ENCODE measurements around the gene SNX25. TPM values are rescaled to one million over a fixed set of nuclear protein-coding genes. Genes with fewer than 3 reads are reported as not detected.

The SNX25 gene
- total RNA-seq, 1 experiment from 2014 or later: 16.7 TPM

DNA sequence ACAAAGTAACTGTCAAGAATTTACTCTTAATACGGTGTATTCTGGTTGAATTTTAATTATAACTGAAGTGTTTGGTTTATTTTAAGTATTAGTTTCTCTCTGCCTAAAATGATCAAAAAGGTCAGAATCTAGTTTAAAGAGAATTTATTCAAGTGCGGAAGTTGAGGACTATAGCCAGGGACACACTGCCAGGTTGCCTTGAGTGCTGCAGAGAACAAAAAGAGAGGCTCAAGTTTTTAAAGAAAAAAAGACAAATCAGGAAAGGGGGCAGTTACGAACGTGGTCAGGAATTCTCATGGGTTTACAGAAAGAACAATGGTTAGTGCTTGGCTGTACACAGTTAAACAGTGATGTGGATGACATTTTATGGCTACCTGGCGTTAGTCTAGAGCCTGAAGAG, 81.3 kb downstream of the SNX25 start:
- intact Hi-C loops (cut with micrococcal nuclease; ENCODE audit: unreplicated experiment) (no loop called here), in situ Hi-C loops (cut with HindIII; ENCODE audit: low pct_unique_long_range_greater_than_20kb, low sequenced_read_pairs) (no loop called here)
- Histone ChIP-seq H3K4me1 (ENCODE audit: control insufficient read depth, insufficient read depth, low read length) (no peaks in the 10 kb centered on the region), H3K9me3 (ENCODE audit: control insufficient read depth, insufficient read depth, low read depth, low read length) (no peaks in the 10 kb centered on the region), H3K4me3 (ENCODE audit: low read depth in 2 of 2, low read length in 2 of 2) (no peak overlapping the region), H3K27me3 (ENCODE audit: control insufficient read depth, insufficient read depth, low read length) (no peaks in the 10 kb centered on the region), H3K36me3 (ENCODE audit: control insufficient read depth, insufficient read depth, low read length) (no peaks in the 10 kb centered on the region; the same call in 1 of the 2 replicates), H3K27ac (ENCODE audit: low read length) (no peak overlapping the region)
- ChIA-PET POLR2A (no interaction called here), CTCF (no interaction called here)
- ATAC-seq: no peak
- TF ChIP-seq, protein P1, sequence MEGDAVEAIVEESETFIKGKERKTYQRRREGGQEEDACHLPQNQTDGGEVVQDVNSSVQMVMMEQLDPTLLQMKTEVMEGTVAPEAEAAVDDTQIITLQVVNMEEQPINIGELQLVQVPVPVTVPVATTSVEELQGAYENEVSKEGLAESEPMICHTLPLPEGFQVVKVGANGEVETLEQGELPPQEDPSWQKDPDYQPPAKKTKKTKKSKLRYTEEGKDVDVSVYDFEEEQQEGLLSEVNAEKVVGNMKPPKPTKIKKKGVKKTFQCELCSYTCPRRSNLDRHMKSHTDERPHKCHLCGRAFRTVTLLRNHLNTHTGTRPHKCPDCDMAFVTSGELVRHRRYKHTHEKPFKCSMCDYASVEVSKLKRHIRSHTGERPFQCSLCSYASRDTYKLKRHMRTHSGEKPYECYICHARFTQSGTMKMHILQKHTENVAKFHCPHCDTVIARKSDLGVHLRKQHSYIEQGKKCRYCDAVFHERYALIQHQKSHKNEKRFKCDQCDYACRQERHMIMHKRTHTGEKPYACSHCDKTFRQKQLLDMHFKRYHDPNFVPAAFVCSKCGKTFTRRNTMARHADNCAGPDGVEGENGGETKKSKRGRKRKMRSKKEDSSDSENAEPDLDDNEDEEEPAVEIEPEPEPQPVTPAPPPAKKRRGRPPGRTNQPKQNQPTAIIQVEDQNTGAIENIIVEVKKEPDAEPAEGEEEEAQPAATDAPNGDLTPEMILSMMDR (IDR thresholded peaks at IDR 0.05): no peak
- TF ChIP-seq, protein P2, sequence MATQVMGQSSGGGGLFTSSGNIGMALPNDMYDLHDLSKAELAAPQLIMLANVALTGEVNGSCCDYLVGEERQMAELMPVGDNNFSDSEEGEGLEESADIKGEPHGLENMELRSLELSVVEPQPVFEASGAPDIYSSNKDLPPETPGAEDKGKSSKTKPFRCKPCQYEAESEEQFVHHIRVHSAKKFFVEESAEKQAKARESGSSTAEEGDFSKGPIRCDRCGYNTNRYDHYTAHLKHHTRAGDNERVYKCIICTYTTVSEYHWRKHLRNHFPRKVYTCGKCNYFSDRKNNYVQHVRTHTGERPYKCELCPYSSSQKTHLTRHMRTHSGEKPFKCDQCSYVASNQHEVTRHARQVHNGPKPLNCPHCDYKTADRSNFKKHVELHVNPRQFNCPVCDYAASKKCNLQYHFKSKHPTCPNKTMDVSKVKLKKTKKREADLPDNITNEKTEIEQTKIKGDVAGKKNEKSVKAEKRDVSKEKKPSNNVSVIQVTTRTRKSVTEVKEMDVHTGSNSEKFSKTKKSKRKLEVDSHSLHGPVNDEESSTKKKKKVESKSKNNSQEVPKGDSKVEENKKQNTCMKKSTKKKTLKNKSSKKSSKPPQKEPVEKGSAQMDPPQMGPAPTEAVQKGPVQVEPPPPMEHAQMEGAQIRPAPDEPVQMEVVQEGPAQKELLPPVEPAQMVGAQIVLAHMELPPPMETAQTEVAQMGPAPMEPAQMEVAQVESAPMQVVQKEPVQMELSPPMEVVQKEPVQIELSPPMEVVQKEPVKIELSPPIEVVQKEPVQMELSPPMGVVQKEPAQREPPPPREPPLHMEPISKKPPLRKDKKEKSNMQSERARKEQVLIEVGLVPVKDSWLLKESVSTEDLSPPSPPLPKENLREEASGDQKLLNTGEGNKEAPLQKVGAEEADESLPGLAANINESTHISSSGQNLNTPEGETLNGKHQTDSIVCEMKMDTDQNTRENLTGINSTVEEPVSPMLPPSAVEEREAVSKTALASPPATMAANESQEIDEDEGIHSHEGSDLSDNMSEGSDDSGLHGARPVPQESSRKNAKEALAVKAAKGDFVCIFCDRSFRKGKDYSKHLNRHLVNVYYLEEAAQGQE (IDR thresholded peaks at IDR 0.05; ENCODE audit: insufficient read depth in 1 of 2, low read depth in 2 of 2, low read length in 1 of 2): no peak
- TF ChIP-seq TCF7L2 (IDR thresholded peaks at IDR 0.05; ENCODE audit: low read depth, low read length): no peak
- no peak for TF ChIP-seq SIN3A (IDR thresholded peaks at IDR 0.05; ENCODE audit: borderline replicate concordance, insufficient read depth, low read depth, low read length)
- TF ChIP-seq POLR2AphosphoS5 (IDR thresholded peaks at IDR 0.05; ENCODE audit: low read depth, low read length): no peak
- DNase-seq (ENCODE audit: low read depth, low spot score): no peak
- BruUV-seq (replicated peaks): no TSS peak

DNA sequence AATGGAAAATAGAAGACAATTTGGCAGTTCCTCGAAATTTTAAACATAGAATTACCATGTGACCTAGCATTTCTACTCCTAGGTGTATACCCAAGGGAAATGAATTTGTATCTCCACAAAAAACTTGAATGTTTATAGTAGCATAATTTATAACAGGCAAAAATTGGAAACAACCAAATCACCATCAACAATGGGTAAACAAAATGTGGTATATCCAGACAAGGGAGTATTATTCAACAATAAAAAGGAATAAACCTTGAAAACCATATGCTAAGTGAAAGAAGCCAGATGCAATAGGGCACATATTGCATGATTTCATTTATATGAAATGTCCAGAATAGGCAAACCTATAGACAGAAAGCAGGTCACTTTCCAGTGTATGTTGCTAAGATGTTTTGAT, 83.8 kb downstream of the SNX25 start:
- TSS peak; percentile 39 for BruUV-seq (replicated peaks)
- intact Hi-C loops (cut with micrococcal nuclease; ENCODE audit: unreplicated experiment): no loop called here
- POLR2A ChIA-PET: no interaction called here
- Histone ChIP-seq H3K27me3 (ENCODE audit: control insufficient read depth, insufficient read depth, low read length) (no peaks in the 10 kb centered on the region), H3K36me3 (ENCODE audit: control insufficient read depth, insufficient read depth, low read length) (no peaks in the 10 kb centered on the region; the same call in 1 of the 2 replicates), H3K4me3 (ENCODE audit: low read depth in 2 of 2, low read length in 2 of 2) (no peak overlapping the region), H3K9me3 (ENCODE audit: control insufficient read depth, insufficient read depth, low read depth, low read length) (no peaks in the 10 kb centered on the region), H3K4me1 (ENCODE audit: control insufficient read depth, insufficient read depth, low read length) (no peaks in the 10 kb centered on the region), H3K27ac (ENCODE audit: low read length) (no peak overlapping the region)
- ATAC-seq (no peak), DNase-seq (ENCODE audit: low read depth, low spot score) (no peak)
- TF ChIP-seq TCF7L2 (IDR thresholded peaks at IDR 0.05; ENCODE audit: low read depth, low read length) (no peak), POLR2AphosphoS5 (IDR thresholded peaks at IDR 0.05; ENCODE audit: low read depth, low read length) (no peak), SIN3A (IDR thresholded peaks at IDR 0.05; ENCODE audit: borderline replicate concordance, insufficient read depth, low read depth, low read length) (no peak)
- TF ChIP-seq, protein P1 (IDR thresholded peaks at IDR 0.05): no peak
- TF ChIP-seq, protein P2 (IDR thresholded peaks at IDR 0.05; ENCODE audit: insufficient read depth in 1 of 2, low read depth in 2 of 2, low read length in 1 of 2): no peak
- CTCF ChIA-PET: no interaction called here
- in situ Hi-C loops (cut with HindIII; ENCODE audit: low pct_unique_long_range_greater_than_20kb, low sequenced_read_pairs): no loop called here
